ENCODE results near the gene MYZAP.

MYZAP gene

DNA sequence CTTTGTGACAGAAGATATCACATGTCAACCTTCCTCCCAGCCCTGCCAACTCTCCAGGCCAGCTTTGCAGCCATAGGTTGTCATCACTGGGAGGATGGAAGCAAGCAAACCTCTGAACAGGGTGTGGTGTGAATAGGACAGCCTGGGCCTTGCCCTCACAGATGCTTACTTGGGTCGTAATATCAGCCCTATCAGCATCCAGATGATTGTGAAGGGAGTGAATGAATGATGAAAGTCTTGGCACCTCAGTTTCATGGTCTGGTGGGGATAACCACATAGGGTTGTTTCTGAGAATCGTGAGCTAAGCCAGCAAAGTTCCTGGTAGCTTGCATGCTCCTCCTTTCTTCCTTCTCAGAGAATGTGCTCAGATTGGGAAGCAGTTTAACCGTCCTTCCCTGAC is 59.7 kb downstream of the MYZAP start:
- ChIA-PET CTCF (interaction anchor here (0.7 to 0.9 kb wide), 3 partner anchors 9 to 210 kb away, joined by 3 to 4 read pairs (median 3); no protein-coding TSS in a partner anchor), POLR2A (no interaction called here)
- H3K4me3 ChIP-seq (ENCODE audit: low read depth, low read length): no peak overlapping the region
- no peak for DNase-seq (ENCODE audit: low read depth, low spot score)
- TF ChIP-seq CTCF (IDR thresholded peaks at IDR 0.05; ENCODE audit: insufficient read depth, low read length, missing control alignments): no peak

DNA sequence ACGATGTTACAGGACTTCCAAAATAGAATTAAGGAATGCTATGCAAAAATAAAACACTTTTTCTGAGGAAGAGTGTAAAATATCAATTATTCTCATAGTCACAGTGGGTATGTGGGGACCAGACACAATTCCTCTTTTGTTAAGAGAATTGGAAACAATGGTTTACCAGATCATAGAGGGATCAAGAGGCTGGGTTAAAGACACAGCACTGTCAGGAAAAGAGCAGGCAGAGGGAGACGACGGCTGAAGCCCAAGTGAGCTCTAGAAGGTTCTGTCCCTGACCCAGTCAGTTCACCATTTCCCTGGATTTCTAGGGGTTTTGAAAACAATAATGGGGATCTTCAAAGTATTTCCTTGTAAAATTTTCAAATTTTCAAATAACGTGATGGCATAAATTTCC is 60.8 kb downstream of the MYZAP start:
- TF ChIP-seq CTCF (IDR thresholded peaks at IDR 0.05; ENCODE audit: insufficient read depth, low read length, missing control alignments): no peak
- ChIA-PET CTCF (interaction anchor here (1.0 kb wide), 1 partner anchor 97 kb away, joined by 3 read pairs; no protein-coding TSS in a partner anchor), POLR2A (no interaction called here)
- no peak for DNase-seq (ENCODE audit: low read depth, low spot score)
- H3K4me3 ChIP-seq (ENCODE audit: low read depth, low read length): no peak overlapping the region

- no peak for TF ChIP-seq CTCF (IDR thresholded peaks at IDR 0.05; ENCODE audit: insufficient read depth, low read length, missing control alignments)
- ChIA-PET CTCF (interaction anchor here (0.9 to 3.3 kb wide), 4 partner anchors 11 to 207 kb away, joined by 4 to 19 read pairs (median 6); no protein-coding TSS in a partner anchor), POLR2A (no interaction called here)
- peak; percentile 16 for DNase-seq (ENCODE audit: low read depth, low spot score)
- no peak overlapping the region for H3K4me3 ChIP-seq (ENCODE audit: low read depth, low read length)
These were observed 62.6 kb downstream of the MYZAP start for GRCh38 chr15:57654153-57654852.

DNA sequence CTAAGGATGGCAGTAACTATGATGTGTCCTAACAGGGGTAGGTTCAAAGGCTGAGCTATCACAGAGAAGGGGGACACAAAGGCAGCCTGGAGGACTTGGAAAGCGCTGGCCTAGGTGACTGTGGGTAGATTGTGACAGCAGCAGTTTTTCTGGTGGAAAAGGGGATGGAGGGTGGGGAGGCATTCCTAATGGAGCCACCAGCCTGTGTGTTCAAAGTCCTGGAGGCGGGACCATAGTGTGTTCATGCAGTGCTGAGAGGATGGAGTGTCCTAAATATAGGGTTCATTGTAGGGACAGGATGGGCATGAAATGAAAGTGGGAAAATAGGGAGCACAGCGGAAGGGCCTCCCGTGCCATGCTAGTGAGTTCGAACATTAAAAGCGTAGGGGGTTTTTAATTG is 63.3 kb downstream of the MYZAP start:
- ChIA-PET CTCF (interaction anchor here (0.9 to 3.3 kb wide), 4 partner anchors 10 to 206 kb away, joined by 4 to 19 read pairs (median 6); no protein-coding TSS in a partner anchor), POLR2A (no interaction called here)
- no peak for TF ChIP-seq CTCF (IDR thresholded peaks at IDR 0.05; ENCODE audit: insufficient read depth, low read length, missing control alignments)
- DNase-seq (ENCODE audit: low read depth, low spot score): no peak
- H3K4me3 ChIP-seq (ENCODE audit: low read depth, low read length): no peak overlapping the region

GRCh38 chr15:57655809-57656208 is 64.1 kb downstream of the MYZAP start:
- ChIA-PET CTCF (interaction anchor here (0.8 to 3.3 kb wide), 4 partner anchors 9 to 76 kb away, joined by 3 to 19 read pairs (median 6); no protein-coding TSS in a partner anchor), POLR2A (no interaction called here)
- no peak for DNase-seq (ENCODE audit: low read depth, low spot score)
- TF ChIP-seq CTCF (IDR thresholded peaks at IDR 0.05; ENCODE audit: insufficient read depth, low read length, missing control alignments): no peak
- H3K4me3 ChIP-seq (ENCODE audit: low read depth, low read length): no peak overlapping the region

DNA sequence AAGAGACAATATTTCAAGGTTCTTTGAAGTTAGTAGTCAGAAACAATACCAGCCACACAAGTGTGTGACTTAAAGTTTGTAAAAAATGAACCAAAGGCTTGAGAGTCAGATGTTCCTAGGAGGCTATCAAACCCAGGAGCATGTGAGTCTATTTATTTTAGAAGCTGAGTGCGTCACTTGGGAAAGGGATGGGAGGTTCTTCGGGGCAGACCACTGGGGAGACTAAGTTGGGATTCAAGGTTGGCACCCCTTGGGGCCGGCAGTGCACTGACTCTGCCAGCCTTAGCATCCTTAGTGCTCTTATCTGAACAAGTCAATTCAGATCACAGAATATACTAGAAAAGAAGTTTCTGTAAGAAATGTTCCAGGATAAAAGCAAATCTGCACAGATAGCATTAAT is 64.7 kb downstream of the MYZAP start:
- CTCF ChIA-PET: interaction anchor here (0.8 to 3.3 kb wide), 5 partner anchors 11 to 410 kb away, joined by 3 to 19 read pairs (median 5); no protein-coding TSS in a partner anchor
- H3K4me3 ChIP-seq (ENCODE audit: low read depth, low read length): no peak overlapping the region
- TF ChIP-seq CTCF (IDR thresholded peaks at IDR 0.05; ENCODE audit: insufficient read depth, low read length, missing control alignments): no peak
- POLR2A ChIA-PET: no interaction called here
- DNase-seq (ENCODE audit: low read depth, low spot score): no peak
